Measurements from ENCODE around the gene PRDX5. TPM values are rescaled to one million over a fixed set of nuclear protein-coding genes. Genes with fewer than 3 reads are reported as not detected.
A peak's percentile ranks its signal among the peaks of the same experiment; 100 is the strongest.

Gene PRDX5
- total and polyA plus RNA-seq, 7 experiments from 2014 or later: 41.4 to 195 (median 59.6) TPM

DNA sequence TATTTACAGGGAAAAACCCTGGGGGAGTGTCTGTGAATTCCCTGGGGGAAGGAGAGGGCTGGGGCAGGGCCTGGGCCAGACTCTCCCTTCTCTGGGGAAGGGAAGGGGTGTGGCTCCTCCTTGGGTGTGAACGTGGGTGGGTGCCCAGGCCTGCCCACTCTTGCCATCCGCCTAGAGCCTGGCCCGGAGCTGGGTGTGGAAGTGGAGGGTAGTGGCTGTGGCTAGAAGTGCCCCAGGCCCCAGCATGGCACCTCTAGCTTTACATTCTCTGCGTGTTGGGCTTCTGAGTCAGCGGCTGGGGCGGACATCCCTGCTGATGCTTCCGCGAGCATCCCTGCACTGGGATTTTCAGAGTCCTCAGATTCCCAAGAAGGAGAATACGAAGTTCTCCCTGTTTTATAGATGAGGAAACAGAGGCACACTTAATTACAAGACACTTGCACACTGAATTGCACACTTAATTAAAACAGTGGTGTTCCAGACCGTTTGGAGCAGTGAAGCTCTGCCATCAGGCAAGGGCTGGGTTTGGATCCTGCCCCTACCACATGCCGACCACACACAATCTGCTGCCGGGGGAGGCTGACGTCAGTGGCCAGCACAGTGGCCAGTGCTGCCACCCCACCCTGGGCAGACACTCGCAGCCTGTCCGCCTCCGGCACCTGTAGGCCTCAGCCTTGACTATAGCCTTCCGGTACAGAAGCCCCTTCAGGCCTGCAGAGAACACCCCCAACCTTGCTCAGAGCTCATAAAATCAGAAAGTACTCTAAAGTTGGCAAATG is 41.1 kb upstream of the PRDX5 start:
- H3K4me1 Mint-ChIP-seq: peaks cover 0 to 12% (median 5%) of the 10 kb centered on the region in 7 donors
- Histone ChIP-seq H3K27ac (ENCODE audit: low read depth, low read length) (no peak overlapping the region), H3K27me3 (ENCODE audit: control insufficient read depth in 2 of 2, insufficient read depth in 2 of 2, low read length in 2 of 2) (no peaks in the 10 kb centered on the region), H3K4me1 (ENCODE audit: control insufficient read depth in 2 of 2, insufficient read depth in 2 of 2, low read length in 2 of 2) (no peaks in the 10 kb centered on the region), H3K36me3 (ENCODE audit: control insufficient read depth in 2 of 3, insufficient read depth in 3 of 3, low read length in 3 of 3) (peaks cover 0 to 21% (median 0%) of the 10 kb centered on the region in 3 experiments), H3K9me3 (ENCODE audit: control insufficient read depth in 2 of 3, low read length in 3 of 3) (no peaks in the 10 kb centered on the region), H3K4me3 (ENCODE audit: low read length) (no peak overlapping the region)
- H3K27me3 Mint-ChIP-seq: no peaks in the 10 kb centered on the region
- no peak for ATAC-seq
- intact Hi-C loops (cut with micrococcal nuclease): no loop called here
- no peak for DNase-seq
- ChIA-PET CTCF (interaction anchor here (1.4 to 1.5 kb wide), 2 partner anchors 24 to 72 kb away, joined by 3 read pairs; no protein-coding TSS in a partner anchor), POLR2A (interaction anchor here (0.6 kb wide), 1 partner anchor 1679 kb away, joined by 3 read pairs; no protein-coding TSS in a partner anchor)
- peaks cover 0 to 11% (median 5%) of the 10 kb centered on the region in 5 donors for H3K36me3 Mint-ChIP-seq
- H3K27ac Mint-ChIP-seq: no peak overlapping the region
- peaks cover 0 to 3% (median 0%) of the 10 kb centered on the region in 11 donors for H3K9me3 Mint-ChIP-seq
- no peak overlapping the region for H3K4me3 Mint-ChIP-seq

DNA sequence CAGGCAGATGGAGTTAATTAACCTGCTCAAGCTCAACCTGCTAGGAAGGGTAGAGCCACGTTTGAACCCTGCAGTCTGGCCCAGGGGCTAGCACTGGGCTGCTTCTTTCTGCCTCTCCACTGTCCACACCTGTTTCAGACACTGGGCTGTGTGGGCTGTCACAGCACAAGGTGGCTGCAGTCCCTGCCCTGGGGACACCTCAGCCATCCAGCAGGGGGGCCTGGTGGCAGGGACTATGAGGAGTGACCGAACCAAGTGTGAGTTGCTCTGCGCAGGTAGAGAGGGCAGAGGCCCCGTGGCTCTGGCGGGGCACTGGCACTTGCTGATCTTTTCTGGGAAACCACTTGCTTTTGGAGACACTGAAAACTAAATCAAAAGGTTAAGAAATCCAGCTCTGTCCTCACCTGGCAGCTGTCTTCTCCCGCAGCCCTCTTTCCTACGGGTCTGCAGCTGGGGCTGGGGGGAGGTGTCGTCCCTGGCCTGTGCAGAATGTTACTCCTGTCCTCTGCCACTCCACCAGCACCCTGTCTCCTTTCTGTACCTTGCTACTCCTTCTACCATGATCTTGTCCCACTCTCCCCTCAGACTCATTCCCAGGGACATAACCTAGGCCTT is 39.2 kb upstream of the PRDX5 start:
- ATAC-seq: no peak

GRCh38 chr11:64281957-64282770 is 35.8 kb upstream of the PRDX5 start:
- Histone ChIP-seq H3K9me3 (ENCODE audit: control insufficient read depth in 2 of 3, low read length in 3 of 3) (no peaks in the 10 kb centered on the region), H3K27me3 (ENCODE audit: control insufficient read depth in 2 of 2, insufficient read depth in 2 of 2, low read length in 2 of 2) (no peaks in the 10 kb centered on the region), H3K36me3 (ENCODE audit: control insufficient read depth in 2 of 3, insufficient read depth in 3 of 3, low read length in 3 of 3) (peaks cover 0 to 16% (median 0%) of the 10 kb centered on the region in 3 experiments), H3K4me3 (ENCODE audit: low read length) (no peak overlapping the region), H3K4me1 (ENCODE audit: control insufficient read depth in 2 of 2, insufficient read depth in 2 of 2, low read length in 2 of 2) (peaks cover 11 to 17% of the 10 kb centered on the region in 2 donors), H3K27ac (ENCODE audit: low read depth, low read length) (no peak overlapping the region)
- ATAC-seq (no peak), DNase-seq (no peak)
- no peaks in the 10 kb centered on the region for H3K27me3 Mint-ChIP-seq
- H3K27ac Mint-ChIP-seq: peak overlapping the region in 2 of 9 donors; percentile 61 to 77
- peaks cover 8 to 28% (median 18%) of the 10 kb centered on the region in 7 donors for H3K4me1 Mint-ChIP-seq
- ChIA-PET POLR2A (interaction anchor here (1.5 to 7.1 kb wide), 2 partner anchors 11 to 53 kb away, joined by 3 to 104 read pairs; no protein-coding TSS in a partner anchor), CTCF (interaction anchor here (0.7 to 2.1 kb wide), 4 partner anchors 10 to 1674 kb away, joined by 3 to 7 read pairs (median 4); no protein-coding TSS in a partner anchor)
- peaks cover 0 to 11% (median 5%) of the 10 kb centered on the region in 5 donors for H3K36me3 Mint-ChIP-seq
- H3K4me3 Mint-ChIP-seq: peak overlapping the region in 4 of 10 donors; percentile 5 to 33 (median 18)
- intact Hi-C loops (cut with micrococcal nuclease): no loop called here
- H3K9me3 Mint-ChIP-seq: no peaks in the 10 kb centered on the region

More for the DNA sequence above, 39.2 kb upstream of the PRDX5 start:
- H3K4me1 Mint-ChIP-seq: peaks cover 0 to 13% (median 8%) of the 10 kb centered on the region in 7 donors
- no peaks in the 10 kb centered on the region for H3K9me3 ChIP-seq (ENCODE audit: control insufficient read depth in 2 of 3, low read length in 3 of 3)
- peak overlapping the region in 1 of 10 donors; percentile 51 for H3K4me3 Mint-ChIP-seq
- peaks cover 1 to 6% of the 10 kb centered on the region in 2 donors for H3K4me1 ChIP-seq (ENCODE audit: control insufficient read depth in 2 of 2, insufficient read depth in 2 of 2, low read length in 2 of 2)
- H3K27me3 ChIP-seq (ENCODE audit: control insufficient read depth in 2 of 2, insufficient read depth in 2 of 2, low read length in 2 of 2): no peaks in the 10 kb centered on the region
- POLR2A ChIA-PET: interaction anchor here (7.1 kb wide), 1 partner anchor 7 kb away, joined by 104 read pairs; no protein-coding TSS in a partner anchor
- no peak overlapping the region for H3K27ac ChIP-seq (ENCODE audit: low read depth, low read length)
- no peaks in the 10 kb centered on the region for H3K27me3 Mint-ChIP-seq
- H3K36me3 ChIP-seq (ENCODE audit: control insufficient read depth in 2 of 3, insufficient read depth in 3 of 3, low read length in 3 of 3): peaks cover 0 to 26% (median 0%) of the 10 kb centered on the region in 3 experiments
- intact Hi-C loops (cut with micrococcal nuclease): no loop called here
- no peak overlapping the region for H3K4me3 ChIP-seq (ENCODE audit: low read length)
- CTCF ChIA-PET: interaction anchor here (1.4 to 1.6 kb wide), 2 partner anchors 22 to 74 kb away, joined by 3 to 4 read pairs; partner anchors contain the start of gene CATSPERZ
- H3K9me3 Mint-ChIP-seq: peaks cover 0 to 2% (median 0%) of the 10 kb centered on the region in 11 donors
- no peak overlapping the region for H3K27ac Mint-ChIP-seq
- H3K36me3 Mint-ChIP-seq: peaks cover 0 to 11% (median 5%) of the 10 kb centered on the region in 5 donors
- DNase-seq: no peak

GRCh38 chr11:64283092-64283491 is 34.8 kb upstream of the PRDX5 start:
- no peak for ATAC-seq
- Histone ChIP-seq H3K27ac (ENCODE audit: low read depth, low read length) (no peak overlapping the region), H3K4me3 (ENCODE audit: low read length) (no peak overlapping the region), H3K27me3 (ENCODE audit: control insufficient read depth in 2 of 2, insufficient read depth in 2 of 2, low read length in 2 of 2) (no peaks in the 10 kb centered on the region), H3K4me1 (ENCODE audit: control insufficient read depth in 2 of 2, insufficient read depth in 2 of 2, low read length in 2 of 2) (peaks cover 11 to 17% of the 10 kb centered on the region in 2 donors), H3K36me3 (ENCODE audit: control insufficient read depth in 2 of 3, insufficient read depth in 3 of 3, low read length in 3 of 3) (peaks cover 0 to 15% (median 0%) of the 10 kb centered on the region in 3 experiments), H3K9me3 (ENCODE audit: control insufficient read depth in 2 of 3, low read length in 3 of 3) (no peaks in the 10 kb centered on the region)
- CTCF ChIA-PET: interaction anchor here (2.1 kb wide), 1 partner anchor 21 kb away, joined by 6 read pairs; no protein-coding TSS in a partner anchor
- intact Hi-C loops (cut with micrococcal nuclease): no loop called here
- Mint-ChIP-seq H3K27ac (peak overlapping the region in 8 of 9 donors; percentile 12 to 95 (median 72)), H3K4me1 (peaks cover 8 to 28% (median 18%) of the 10 kb centered on the region in 7 donors), H3K36me3 (peaks cover 0 to 11% (median 5%) of the 10 kb centered on the region in 5 donors), H3K4me3 (peak overlapping the region in 8 of 10 donors; percentile 43 to 91 (median 76)), H3K9me3 (no peaks in the 10 kb centered on the region), H3K27me3 (no peaks in the 10 kb centered on the region)
- POLR2A ChIA-PET: interaction anchor here (0.6 to 7.1 kb wide), 5 partner anchors 12 to 77 kb away, joined by 3 to 104 read pairs (median 4); partner anchors contain the start of genes DNAJC4 and FERMT3
- DNase-seq: no peak

DNA sequence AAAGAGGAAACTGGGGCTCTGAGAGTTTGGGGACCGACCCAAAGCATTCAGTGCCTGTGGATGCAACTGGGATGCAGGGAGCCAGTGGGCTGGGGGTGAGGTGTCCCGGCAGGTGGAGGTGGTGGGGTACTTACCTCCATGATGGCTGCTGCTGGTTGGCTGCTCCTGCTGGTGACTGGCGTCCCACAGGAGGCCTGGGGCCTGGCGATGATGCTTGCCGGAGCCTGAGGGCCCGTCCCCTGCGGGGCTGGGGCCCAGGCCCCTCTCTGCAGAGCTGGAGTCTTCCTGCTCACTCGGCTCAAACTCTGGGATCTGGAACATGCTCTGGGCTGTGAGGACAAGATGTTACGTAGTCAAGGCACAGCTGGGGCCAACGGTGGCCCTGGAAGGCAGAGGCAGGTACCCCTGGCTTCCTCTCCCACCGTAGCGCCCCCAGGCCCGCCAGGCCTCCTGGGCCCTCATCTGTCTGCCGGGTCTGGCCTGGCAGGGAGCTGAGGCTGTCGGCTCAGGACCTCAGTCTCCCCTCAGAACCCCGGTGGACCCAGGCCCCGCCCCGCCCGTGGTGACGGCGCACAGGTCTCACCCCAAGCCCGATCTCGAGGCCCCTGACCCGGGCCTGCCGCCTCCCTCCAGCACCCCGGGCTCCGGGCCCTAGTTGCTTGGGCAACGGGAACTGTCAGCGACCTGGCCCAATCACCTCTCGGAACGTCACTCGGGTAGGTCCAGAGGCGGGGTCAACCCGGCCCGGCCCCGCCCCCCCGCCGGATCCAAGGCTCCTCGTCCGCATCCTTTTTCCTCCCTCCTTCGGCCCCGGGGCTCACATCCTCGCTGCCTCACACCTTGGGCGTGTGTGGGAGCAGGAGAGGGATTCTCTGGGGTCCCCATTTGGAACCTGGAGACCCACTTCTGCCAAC is 33.6 kb upstream of the PRDX5 start, which contains the start of gene BAD:
Gene BAD (minus strand): TSS at position 618 of the 914 bp plus-strand sequence. CDS start 297 bp downstream, at position 321.
- ChIA-PET POLR2A (interaction anchor here (0.6 to 7.1 kb wide), 19 partner anchors 9 to 1443 kb away, joined by 3 to 104 read pairs (median 5); partner anchors contain the start of genes CATSPERZ, DNAJC4, FERMT3 and PPP1R14B), CTCF (interaction anchor here (1.2 to 2.0 kb wide), 5 partner anchors 13 to 80 kb away, joined by 3 to 15 read pairs (median 4); partner anchors contain the start of gene PRDX5)
- peak; percentile 77 to 92 (median 87) for DNase-seq
- H3K36me3 Mint-ChIP-seq: peaks cover 0 to 6% (median 0%) of the 10 kb centered on the region in 5 donors
- peak within 1 kb of the TSS; percentile 100 for H3K4me3 ChIP-seq (ENCODE audit: low read length)
- peak within 1 kb of the TSS; percentile 81 to 98 (median 95) for H3K27ac Mint-ChIP-seq
- H3K9me3 Mint-ChIP-seq: no peaks in the 10 kb centered on the region
- H3K27me3 Mint-ChIP-seq: no peaks in the 10 kb centered on the region
- peak within 1 kb of the TSS; percentile 99 for H3K27ac ChIP-seq (ENCODE audit: low read depth, low read length)
- peaks cover 8 to 25% (median 18%) of the 10 kb centered on the region in 7 donors for H3K4me1 Mint-ChIP-seq
- intact Hi-C loops (cut with micrococcal nuclease): loop anchor here in 1 of 2 donors (2.0 kb wide), 1 partner anchor 44 kb away; the partner anchor contains the start of gene FKBP2
- H3K9me3 ChIP-seq (ENCODE audit: control insufficient read depth in 2 of 3, low read length in 3 of 3): no peaks in the 10 kb centered on the region
- H3K36me3 ChIP-seq (ENCODE audit: control insufficient read depth in 2 of 3, insufficient read depth in 3 of 3, low read length in 3 of 3): peaks cover 0 to 6% (median 0%) of the 10 kb centered on the region in 3 experiments
- H3K4me3 Mint-ChIP-seq: peak within 1 kb of the TSS; percentile 84 to 93 (median 89)
- peaks cover 11 to 17% of the 10 kb centered on the region in 2 donors for H3K4me1 ChIP-seq (ENCODE audit: control insufficient read depth in 2 of 2, insufficient read depth in 2 of 2, low read length in 2 of 2)
- peak; percentile 87 for ATAC-seq
- no peaks in the 10 kb centered on the region for H3K27me3 ChIP-seq (ENCODE audit: control insufficient read depth in 2 of 2, insufficient read depth in 2 of 2, low read length in 2 of 2)

Measured in naive thymus-derived CD4-positive, alpha-beta T cell (primary cell).